Spleen (tissue), 13 donors: ENCODE data around the gene MAML1. TPM values are rescaled to one million over a fixed set of nuclear protein-coding genes. Genes with fewer than 3 reads are reported as not detected.
"Not testable (repeated sequence)": the region's sequence is repeated elsewhere in the genome, so short reads cannot be mapped to it uniquely, and the experiment has no call there.

ENCODE experiments used
- DNase-seq: peaks from one replicate; pipeline ENCODE4 v3.0.0-alpha.2; 2020
- H3K27ac ChIP-seq, 8 donors: fragments of 200-600 bp; sonication (generic) in 7 of 8; 1 replicate in 4 of 8; 2 replicates in 4 of 8; pipeline versions ENCODE4 v1.5.0 to v1.8.0; 2016 to 2021; ENCODE audit warnings: inconsistent platforms in 4 of 8, mild to moderate bottlenecking in 4 of 8, moderate library complexity in 1 of 8
- H3K27me3 ChIP-seq, 7 donors: fragments of 200-600 bp; sonication (generic) in 6 of 7; replicated peaks in 1 of 7; 1 replicate in 4 of 7; 2 replicates in 3 of 7; pipeline versions ENCODE4 v1.5.0 to v1.8.0; 2016 to 2021; ENCODE audit warnings: inconsistent platforms in 3 of 7, mild to moderate bottlenecking in 1 of 7
- H3K36me3 ChIP-seq, 6 donors: fragments of 200-600 bp; sonication (generic) in 5 of 6; 1 replicate in 4 of 6; 2 replicates in 2 of 6; pipeline versions ENCODE4 v1.5.0 to v1.8.0; 2016 to 2021; ENCODE audit warnings: inconsistent platforms in 2 of 6
- H3K4me1 ChIP-seq, 6 donors: fragments of 200-600 bp; sonication (generic) in 5 of 6; 1 replicate in 3 of 6; 2 replicates in 3 of 6; pipeline versions ENCODE4 v1.5.0 to v1.8.0; 2016 to 2021; ENCODE audit warnings: inconsistent platforms in 3 of 6
- H3K4me3 ChIP-seq, 8 donors: fragments of 200-600 bp; sonication (generic) in 7 of 8; 1 replicate in 4 of 8; 2 replicates in 4 of 8; pipeline versions ENCODE4 v1.5.0 to v1.8.0; 2016 to 2021; ENCODE audit warnings: inconsistent platforms in 4 of 8, mild to moderate bottlenecking in 4 of 8, moderate library complexity in 2 of 8
- H3K9me3 ChIP-seq, 8 donors: fragments of 200-600 bp; sonication (generic) in 7 of 8; 1 replicate in 4 of 8; 2 replicates in 4 of 8; pipeline versions ENCODE4 v1.5.0 to v1.8.0; 2016 to 2021; ENCODE audit warnings: inconsistent platforms in 4 of 8
- CTCF ChIP-seq, 11 experiments: fragments of 200-600 bp in 7 of 11; fragments of 450-650 bp in 4 of 11; sonication (generic) in 4 of 11; IDR thresholded peaks in 8 of 11; conservative IDR thresholded peaks in 3 of 11; 1 replicate in 7 of 11; 2 replicates in 4 of 11; pipeline versions ENCODE4 v1.4.0 to v1.8.0; 2016 to 2021; ENCODE audit warnings: antibody characterized with exemption in 11 of 11, inconsistent platforms in 4 of 11, mild to moderate bottlenecking in 1 of 11
- POLR2A ChIP-seq, 3 donors: fragments of 450-650 bp; IDR thresholded peaks; one replicate each; pipeline ENCODE4 v1.5.1; 2017; ENCODE audit warnings: antibody characterized with exemption in 3 of 3, mild to moderate bottlenecking in 1 of 3
- POLR2AphosphoS5 ChIP-seq, 3 donors: sonication (generic); formaldehyde crosslinking; IDR thresholded peaks; one replicate each; pipeline ENCODE4 v1.5.1; 2017; ENCODE audit warnings: antibody characterized with exemption in 3 of 3
- WGBS, 5 donors: extraction: QIAGEN DNeasy Blood & Tissue Kit in 3 of 5; methylation state at CpG; one replicate each; pipeline versions ENCODE4 v1.1.5 to v1.1.7; 2013 to 2018; 5-methylcytosine and 5-hydroxymethylcytosine counted together
- intact Hi-C: fragments of 100-400 bp; cut with DNase I; formaldehyde crosslinking; loops from one replicate; pipeline ENCODE4 v1.15.0; 2023; ENCODE audit warnings: low total_unique reads
- long read RNA-seq, 2 donors: transcript quantifications; one replicate each; lab custom pipeline, GENCODE V29; 2026
- polyA plus RNA-seq, 3 donors: library from polyadenylated mRNA; stranded (reverse); fragments of 200-250 nt; gene quantifications; one replicate each; pipeline ENCODE4 v1.2.1, GENCODE V29; 2013
- total RNA-seq, 7 donors: library from RNA; depleted of rRNA in 3 of 7; stranded (reverse); fragments of >200 nt in 3 of 7; fragmentation: NEBNext Ultra II Directional in 4 of 7; extraction: Animal tissue kit (Norgen Biotek cat#: 25700) in 4 of 7; gene quantifications; one replicate each; pipeline versions ENCODE4 v1.1.0 to v1.2.1, GENCODE V29; 2016 to 2021
- donor health status: healthy with polysubstance abuse.
- donor health status: DM: no; HTN: no; CAD: no; lungs with moderate emphysema.
- donor health status: DM: no; HTN: no; CAD: no.
- donor health status: Bipolar disorder and iron deficiency.
- donor health status: healthy.
- donor health status: DM: no; HTN: no; CAD: no.
- donor health status: DM: yes; HTN: yes; CAD: no.

Gene MAML1
- total RNA-seq (10 to 100 TPM; 31.3 to 42.8 (median 36.7) TPM), polyA plus RNA-seq (10 to 100 TPM in 1 of 3 donors, 1 to 10 TPM in 2; 4.7 to 10.7 (median 6.7) TPM)
- long read RNA-seq, donor 1, full-length matches to known transcripts, result 4 of 12 reads
- long read RNA-seq, donor 1, partial matches to known transcripts, result 8 of 12 reads
- long read RNA-seq, donor 1, other reads (novel, unspliced or antisense), result 0 of 12 reads
- long read RNA-seq, donor 2, partial matches to known transcripts, result 11 of 13 reads
- long read RNA-seq, donor 2, other reads (novel, unspliced or antisense), result 0 of 13 reads

DNA sequence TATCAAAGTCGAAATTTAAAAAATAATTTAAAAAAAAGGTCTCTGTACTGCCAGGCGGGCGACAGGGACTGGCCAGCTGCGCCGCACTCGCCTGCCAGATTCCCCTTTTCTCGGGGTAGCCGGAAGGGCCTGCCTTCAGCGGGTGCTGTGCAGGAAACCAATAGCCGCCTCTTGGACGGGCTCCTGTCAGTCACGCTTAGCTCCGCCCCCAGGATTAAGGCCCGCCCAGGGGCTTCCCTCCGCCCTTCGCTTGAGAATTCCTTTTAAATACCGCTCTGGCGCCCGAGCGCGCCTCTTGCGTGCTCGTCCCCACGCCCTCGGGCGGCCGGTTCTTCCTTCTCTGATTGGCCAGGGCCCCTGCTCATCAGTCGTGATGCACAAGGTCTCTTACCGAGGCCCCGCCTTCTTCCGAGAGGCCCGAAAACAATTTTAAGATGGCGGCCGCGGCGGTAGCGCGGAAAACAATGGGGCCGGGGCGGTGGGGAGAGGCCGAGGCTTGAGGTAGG lies at the start of gene MAML1:
Gene MAML1, plus strand, starts transcription at position 411 of the 506 bp plus-strand sequence. CDS start 291 bp downstream, outside the sequence.
- H3K27me3 ChIP-seq, result no peaks in the 10 kb centered on the region
- peak; percentile 83 to 92 (median 87) for TF ChIP-seq POLR2AphosphoS5 (IDR thresholded peaks at IDR 0.05)
- no peak for TF ChIP-seq POLR2A (IDR thresholded peaks at IDR 0.05)
- TF ChIP-seq CTCF (IDR thresholded peaks at IDR 0.05 in 8 of 11, conservative IDR thresholded peaks at IDR 0.05 in 3 of 11), result peak in 5 of 11 experiments; percentile 15 to 58 (median 39)
- H3K27ac ChIP-seq, result peak within 1 kb of the TSS; percentile 92 to 99 (median 98)
- H3K9me3 ChIP-seq, result no peaks in the 10 kb centered on the region
- peak within 1 kb of the TSS; percentile 77 to 97 (median 86) for H3K4me3 ChIP-seq
- H3K4me1 ChIP-seq, result peaks cover 30 to 86% (median 52%) of the 10 kb centered on the region in 6 donors
- intact Hi-C loops, result no loop called here
- peaks cover 0 to 49% (median 23%) of the 10 kb centered on the region in 6 donors for H3K36me3 ChIP-seq
- 0 to 1% (median 0%) methylated on average over 39 to 41 of the region's 41 CpGs for WGBS, 5 donors
- peak; percentile 100 for DNase-seq

DNA sequence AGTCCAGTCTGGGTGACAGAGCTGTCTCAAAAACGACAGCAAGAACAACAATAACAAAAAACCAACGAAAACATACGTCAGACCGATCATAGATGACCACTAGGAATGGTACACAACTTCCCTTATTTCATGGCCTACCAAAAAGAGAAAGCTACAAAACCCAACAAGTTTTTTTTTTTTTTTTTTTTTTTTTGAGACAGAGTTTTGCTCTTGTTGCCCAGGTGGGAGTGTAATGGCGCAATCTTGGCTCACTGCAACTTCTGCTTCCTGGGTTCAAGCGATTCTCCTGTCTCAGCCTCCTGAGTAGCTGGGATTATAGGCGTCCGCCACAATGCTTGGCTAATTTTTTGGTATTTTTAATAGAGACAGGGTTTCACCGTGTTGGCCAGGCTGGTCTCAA lies 43.4 kb upstream of the MAML1 start:
- H3K27me3 ChIP-seq, H3K4me3 ChIP-seq, H3K27ac ChIP-seq, H3K9me3 ChIP-seq, intact Hi-C loops, DNase-seq, H3K36me3 ChIP-seq, H3K4me1 ChIP-seq: not testable (repeated sequence)
- WGBS, 5 donors, result 74 to 87% (median 75%) methylated on average over 9 of the region's 9 CpGs

DNA sequence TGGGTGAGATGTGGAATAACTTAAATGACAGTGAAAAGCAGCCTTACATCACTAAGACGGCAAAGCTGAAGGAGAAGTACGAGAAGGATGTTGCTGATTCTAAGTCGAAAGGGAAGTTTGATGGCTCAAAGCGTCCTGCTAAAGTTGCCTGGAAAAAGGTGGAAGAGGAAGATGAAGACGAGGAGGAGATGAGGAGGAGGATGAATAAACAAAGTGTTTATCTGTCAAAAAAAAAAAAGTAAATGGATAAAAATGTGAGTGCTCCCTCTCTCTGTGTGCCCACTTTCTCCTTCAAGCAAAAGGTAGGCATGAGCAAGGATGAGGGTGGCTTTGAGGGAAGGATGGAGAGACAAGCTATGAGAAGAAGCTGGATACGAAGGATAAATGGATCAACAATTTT lies 38.1 kb upstream of the MAML1 start:
- no peak overlapping the region for H3K4me3 ChIP-seq
- TF ChIP-seq CTCF (IDR thresholded peaks at IDR 0.05 in 8 of 11, conservative IDR thresholded peaks at IDR 0.05 in 3 of 11) (no peak), POLR2AphosphoS5 (IDR thresholded peaks at IDR 0.05) (no peak), POLR2A (IDR thresholded peaks at IDR 0.05) (no peak)
- H3K36me3 ChIP-seq, result no peaks in the 10 kb centered on the region
- peaks cover 8 to 38% (median 20%) of the 10 kb centered on the region in 6 donors for H3K4me1 ChIP-seq
- intact Hi-C loops, result no loop called here
- H3K27ac ChIP-seq, result no peak overlapping the region
- H3K9me3 ChIP-seq, result no peaks in the 10 kb centered on the region
- WGBS, 5 donors, result 53 to 87% (median 76%) methylated on average over 6 of the region's 6 CpGs
- DNase-seq, result no peak
- no peaks in the 10 kb centered on the region for H3K27me3 ChIP-seq

- no peak for TF ChIP-seq POLR2A (IDR thresholded peaks at IDR 0.05)
- no peak for TF ChIP-seq POLR2AphosphoS5 (IDR thresholded peaks at IDR 0.05)
- TF ChIP-seq CTCF (IDR thresholded peaks at IDR 0.05 in 8 of 11, conservative IDR thresholded peaks at IDR 0.05 in 3 of 11), result no peak
- no peak for DNase-seq
- H3K36me3 ChIP-seq, result peaks cover 0 to 6% (median 0%) of the 10 kb centered on the region in 6 donors
- no peaks in the 10 kb centered on the region for H3K9me3 ChIP-seq
- no peaks in the 10 kb centered on the region for H3K27me3 ChIP-seq
- H3K4me1 ChIP-seq, result peaks cover 20 to 58% (median 40%) of the 10 kb centered on the region in 6 donors
- H3K27ac ChIP-seq, result peak overlapping the region in 5 of 8 donors; percentile 26 to 98 (median 97)
- H3K4me3 ChIP-seq, result no peak overlapping the region
- intact Hi-C loops, result loop anchor here (5.0 kb wide), 1 partner anchor 74 kb away; the partner anchor contains the start of gene HNRNPH1
- WGBS, 5 donors, result 68 to 86% (median 74%) methylated on average over 3 of the region's 3 CpGs
These were observed 36.0 kb upstream of the MAML1 start for GRCh38 chr5:179696603-179697002.
